NCI-H1694 (cell line): ENCODE data around the gene TRPM7.

Experiments used
- DNase-seq: peaks from one replicate; lab custom pipeline; 2025; lab: John Stamatoyannopoulos, UW

The TRPM7 gene

GRCh38 chr15:50562735-50563640 lies 123.6 kb downstream of the TRPM7 start:
- DNase-seq: no peak

- DNase-seq: no peak
Observed at GRCh38 chr15:50558012-50558411, 128.6 kb downstream of the TRPM7 start.

GRCh38 chr15:50556642-50557371 lies 129.8 kb downstream of the TRPM7 start:
- no peak for DNase-seq

GRCh38 chr15:50552238-50552637 lies 134.4 kb downstream of the TRPM7 start:
- no peak for DNase-seq

- DNase-seq: no peak
Observed at GRCh38 chr15:50549326-50549725, 137.3 kb downstream of the TRPM7 start.

GRCh38 chr15:50546566-50546965 lies 140.0 kb downstream of the TRPM7 start, which contains the start of gene USP50:
Gene USP50, minus strand, starts transcription at chr15:50546666. Its CDS starts 141 bp downstream, at chr15:50546525.
- DNase-seq: no peak

- no peak for DNase-seq
Observed at GRCh38 chr15:50544368-50544767, 142.2 kb downstream of the TRPM7 start.

- no peak for DNase-seq
Observed at GRCh38 chr15:50543556-50543955, 143.0 kb downstream of the TRPM7 start.

GRCh38 chr15:50542887-50543210 lies 143.7 kb downstream of the TRPM7 start:
- DNase-seq: no peak

GRCh38 chr15:50531766-50532165 lies 154.8 kb downstream of the TRPM7 start:
- no peak for DNase-seq

GRCh38 chr15:50531163-50531562 lies 155.4 kb downstream of the TRPM7 start:
- no peak for DNase-seq

GRCh38 chr15:50523851-50524251 lies 162.7 kb downstream of the TRPM7 start:
- no peak for DNase-seq

- no peak for DNase-seq
Observed at GRCh38 chr15:50519740-50520425, 166.7 kb downstream of the TRPM7 start.

GRCh38 chr15:50513001-50513400 lies 173.6 kb downstream of the TRPM7 start:
- no peak for DNase-seq
